ENCODE measurements around the gene SMYD3.

- TF ChIP-seq CTCF (IDR thresholded peaks at IDR 0.05; ENCODE audit: poor library complexity) (no peak), EZH2phosphoT487 (IDR thresholded peaks at IDR 0.05; ENCODE audit: low read depth, severe bottlenecking, unreplicated experiment) (no peak), EZH2 (IDR thresholded peaks at IDR 0.05; ENCODE audit: borderline replicate concordance) (no peak)
These were observed 629.1 kb downstream of the SMYD3 start for GRCh38 chr1:245877976-245878375.

Data from hepatocyte (in vitro differentiated cells).